Measurements from ENCODE around the gene AKAIN1. TPM values are rescaled to one million over a fixed set of nuclear protein-coding genes. Genes with fewer than 3 reads are reported as not detected.

The AKAIN1 gene
- total and polyA plus RNA-seq, 2 experiments from 2014 or later, result not detected

GRCh38 chr18:5145168-5145825 is 51.8 kb downstream of the AKAIN1 start:
- H3K4me3 ChIP-seq, result no peak overlapping the region
- H3K27me3 ChIP-seq, result no peaks in the 10 kb centered on the region
- TF ChIP-seq, protein P1, sequence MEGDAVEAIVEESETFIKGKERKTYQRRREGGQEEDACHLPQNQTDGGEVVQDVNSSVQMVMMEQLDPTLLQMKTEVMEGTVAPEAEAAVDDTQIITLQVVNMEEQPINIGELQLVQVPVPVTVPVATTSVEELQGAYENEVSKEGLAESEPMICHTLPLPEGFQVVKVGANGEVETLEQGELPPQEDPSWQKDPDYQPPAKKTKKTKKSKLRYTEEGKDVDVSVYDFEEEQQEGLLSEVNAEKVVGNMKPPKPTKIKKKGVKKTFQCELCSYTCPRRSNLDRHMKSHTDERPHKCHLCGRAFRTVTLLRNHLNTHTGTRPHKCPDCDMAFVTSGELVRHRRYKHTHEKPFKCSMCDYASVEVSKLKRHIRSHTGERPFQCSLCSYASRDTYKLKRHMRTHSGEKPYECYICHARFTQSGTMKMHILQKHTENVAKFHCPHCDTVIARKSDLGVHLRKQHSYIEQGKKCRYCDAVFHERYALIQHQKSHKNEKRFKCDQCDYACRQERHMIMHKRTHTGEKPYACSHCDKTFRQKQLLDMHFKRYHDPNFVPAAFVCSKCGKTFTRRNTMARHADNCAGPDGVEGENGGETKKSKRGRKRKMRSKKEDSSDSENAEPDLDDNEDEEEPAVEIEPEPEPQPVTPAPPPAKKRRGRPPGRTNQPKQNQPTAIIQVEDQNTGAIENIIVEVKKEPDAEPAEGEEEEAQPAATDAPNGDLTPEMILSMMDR (IDR thresholded peaks at IDR 0.05; ENCODE audit: poor library complexity), result no peak
- TF ChIP-seq EZH2phosphoT487 (IDR thresholded peaks at IDR 0.05; ENCODE audit: low read depth, severe bottlenecking, unreplicated experiment) (no peak), EZH2 (IDR thresholded peaks at IDR 0.05; ENCODE audit: borderline replicate concordance) (no peak)
- H3K4me1 ChIP-seq (ENCODE audit: insufficient read depth), result no peaks in the 10 kb centered on the region
- H3K36me3 ChIP-seq (replicated peaks; ENCODE audit: insufficient read depth, low read depth), result no peaks in the 10 kb centered on the region
- H3K27ac ChIP-seq, result no peak overlapping the region
- no peaks in the 10 kb centered on the region for H4K20me1 ChIP-seq (ENCODE audit: insufficient read depth, poor library complexity, severe bottlenecking)
- H3K4me2 ChIP-seq, result no peak overlapping the region
- H3K79me2 ChIP-seq, result no peaks in the 10 kb centered on the region
- WGBS (ENCODE audit: low lambda C conversion rate, missing lambda C conversion rate), result 87% methylated on average over 10 of the region's 10 CpGs
- no peaks in the 10 kb centered on the region for H3K9me3 ChIP-seq (ENCODE audit: low read depth)
- H2AFZ ChIP-seq, result no peak overlapping the region
- DNase-seq (ENCODE audit: low spot score), result no peak
- H3K9me2 ChIP-seq (replicated peaks; ENCODE audit: insufficient read depth), result no peaks in the 10 kb centered on the region

DNA sequence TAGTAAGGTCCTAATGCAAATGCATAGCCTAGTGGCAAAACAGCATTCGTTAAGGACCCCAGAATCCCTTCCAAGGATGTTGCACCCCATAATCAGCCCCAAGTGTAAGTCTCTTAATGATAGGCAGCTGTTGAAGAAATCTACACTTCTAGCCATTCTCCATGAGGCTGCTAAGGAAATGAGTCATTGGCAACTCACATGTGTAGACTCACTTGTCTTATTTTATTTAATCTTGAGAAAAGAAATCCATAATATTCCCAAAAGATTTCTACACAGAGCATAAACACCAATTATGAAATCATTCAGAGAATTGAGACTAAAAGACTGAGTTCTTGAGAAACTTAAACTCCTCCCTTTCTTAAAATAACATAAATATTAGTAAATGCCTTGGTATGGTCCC is 52.4 kb downstream of the AKAIN1 start:
- H3K27me3 ChIP-seq, result no peaks in the 10 kb centered on the region
- H3K79me2 ChIP-seq, result no peaks in the 10 kb centered on the region
- no peaks in the 10 kb centered on the region for H3K4me1 ChIP-seq (ENCODE audit: insufficient read depth)
- H4K20me1 ChIP-seq (ENCODE audit: insufficient read depth, poor library complexity, severe bottlenecking), result no peaks in the 10 kb centered on the region
- no peaks in the 10 kb centered on the region for H3K9me3 ChIP-seq (ENCODE audit: low read depth)
- H3K4me3 ChIP-seq, result no peak overlapping the region
- no peak overlapping the region for H3K27ac ChIP-seq
- no peak overlapping the region for H2AFZ ChIP-seq
- 80% methylated on average over 1 of the region's 1 CpG for WGBS (ENCODE audit: low lambda C conversion rate, missing lambda C conversion rate)
- H3K9me2 ChIP-seq (replicated peaks; ENCODE audit: insufficient read depth), result no peaks in the 10 kb centered on the region
- H3K4me2 ChIP-seq, result no peak overlapping the region
- no peak for TF ChIP-seq EZH2 (IDR thresholded peaks at IDR 0.05; ENCODE audit: borderline replicate concordance)
- no peak for TF ChIP-seq EZH2phosphoT487 (IDR thresholded peaks at IDR 0.05; ENCODE audit: low read depth, severe bottlenecking, unreplicated experiment)
- TF ChIP-seq, protein P1 (IDR thresholded peaks at IDR 0.05; ENCODE audit: poor library complexity), result no peak
- no peak for DNase-seq (ENCODE audit: low spot score)
- no peaks in the 10 kb centered on the region for H3K36me3 ChIP-seq (replicated peaks; ENCODE audit: insufficient read depth, low read depth)

- TF ChIP-seq, protein P1 (IDR thresholded peaks at IDR 0.05; ENCODE audit: poor library complexity), result no peak
- TF ChIP-seq EZH2 (IDR thresholded peaks at IDR 0.05; ENCODE audit: borderline replicate concordance), result no peak
- peak; percentile 99 for TF ChIP-seq EZH2phosphoT487 (IDR thresholded peaks at IDR 0.05; ENCODE audit: low read depth, severe bottlenecking, unreplicated experiment)
- no peak overlapping the region for H3K27ac ChIP-seq
- H3K79me2 ChIP-seq, result no peaks in the 10 kb centered on the region
- 26% methylated on average over 2 of the region's 2 CpGs for WGBS (ENCODE audit: low lambda C conversion rate, missing lambda C conversion rate)
- no peaks in the 10 kb centered on the region for H3K4me1 ChIP-seq (ENCODE audit: insufficient read depth)
- no peaks in the 10 kb centered on the region for H3K27me3 ChIP-seq
- H3K9me2 ChIP-seq (replicated peaks; ENCODE audit: insufficient read depth), result no peaks in the 10 kb centered on the region
- no peaks in the 10 kb centered on the region for H3K36me3 ChIP-seq (replicated peaks; ENCODE audit: insufficient read depth, low read depth)
- no peak overlapping the region for H2AFZ ChIP-seq
- H3K9me3 ChIP-seq (ENCODE audit: low read depth), result no peaks in the 10 kb centered on the region
- peak; percentile 15 for DNase-seq (ENCODE audit: low spot score)
- no peak overlapping the region for H3K4me3 ChIP-seq
- H3K4me2 ChIP-seq, result no peak overlapping the region
- H4K20me1 ChIP-seq (ENCODE audit: insufficient read depth, poor library complexity, severe bottlenecking), result no peaks in the 10 kb centered on the region
These were observed 54.2 kb downstream of the AKAIN1 start for GRCh38 chr18:5142859-5143258.

All from hepatocyte (in vitro differentiated cells).